Prostate gland (tissue), 2 donors: Measurements from ENCODE around the gene SCD.

Source experiments
- POLR2A ChIP-seq: fragments of 450-650 bp; IDR thresholded peaks from one replicate; pipeline ENCODE4 v1.6.1; 2016; ENCODE audit warnings: antibody characterized with exemption, mild to moderate bottlenecking
- POLR2AphosphoS5 ChIP-seq: sonication (generic); formaldehyde crosslinking; IDR thresholded peaks from one replicate; pipeline ENCODE4 v1.6.1; 2017; ENCODE audit warnings: antibody characterized with exemption
- TF ChIP-seq, protein P1 (sequence below), 4 experiments: fragments of 200-600 bp in 2 of 4; fragments of 450-650 bp in 2 of 4; sonication (generic) in 2 of 4; IDR thresholded peaks; 1 replicate in 3 of 4; 2 replicates in 1 of 4; pipeline ENCODE4 v1.5.1; 2016 to 2019; ENCODE audit warnings: antibody characterized with exemption in 4 of 4, mild to moderate bottlenecking in 2 of 4, moderate library complexity in 2 of 4

DNA sequence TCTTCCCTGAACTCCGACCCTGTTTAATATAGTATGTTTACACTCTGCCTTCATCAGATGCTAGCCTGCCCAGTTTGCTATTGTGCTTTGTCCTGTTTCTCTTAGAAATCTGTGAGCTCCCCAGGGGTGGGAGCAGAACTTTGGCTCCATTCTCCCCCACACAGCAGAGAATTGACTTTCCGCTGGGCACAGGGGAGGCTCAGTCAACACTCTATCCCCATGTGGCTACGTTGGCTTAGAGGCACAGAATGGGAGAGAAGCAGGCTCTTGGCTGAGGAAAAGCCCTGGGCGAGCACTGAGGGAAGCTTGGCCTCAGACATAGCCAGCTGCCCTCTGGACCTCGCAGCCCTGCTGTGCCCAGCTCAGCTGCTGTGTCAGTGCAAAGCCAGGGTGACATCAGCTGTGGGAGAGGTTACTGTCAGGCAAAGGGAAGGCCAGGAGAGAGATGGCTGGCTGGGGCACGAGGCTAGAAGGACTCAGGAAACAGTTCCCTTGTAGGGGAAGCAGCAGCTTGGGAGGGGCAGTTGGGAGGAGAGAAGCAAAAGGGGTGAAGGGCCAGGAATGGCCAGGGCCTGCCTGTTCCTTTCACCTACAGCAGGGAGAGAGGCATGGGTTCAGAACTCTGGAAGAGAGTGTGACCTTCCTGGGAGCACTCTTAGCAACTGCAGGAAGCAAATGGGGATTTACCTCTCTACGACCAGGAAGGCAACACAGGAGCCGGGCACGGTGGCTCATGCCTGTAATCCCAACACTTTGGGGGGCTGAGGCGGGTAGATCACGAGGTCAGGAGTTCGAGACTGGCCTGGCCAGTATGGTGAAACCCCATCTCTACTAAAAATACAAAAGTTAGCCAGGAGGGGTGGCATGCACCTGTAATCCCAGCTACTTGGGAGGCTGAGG is 5.8 kb upstream of the SCD start:
- TF ChIP-seq, protein P1, sequence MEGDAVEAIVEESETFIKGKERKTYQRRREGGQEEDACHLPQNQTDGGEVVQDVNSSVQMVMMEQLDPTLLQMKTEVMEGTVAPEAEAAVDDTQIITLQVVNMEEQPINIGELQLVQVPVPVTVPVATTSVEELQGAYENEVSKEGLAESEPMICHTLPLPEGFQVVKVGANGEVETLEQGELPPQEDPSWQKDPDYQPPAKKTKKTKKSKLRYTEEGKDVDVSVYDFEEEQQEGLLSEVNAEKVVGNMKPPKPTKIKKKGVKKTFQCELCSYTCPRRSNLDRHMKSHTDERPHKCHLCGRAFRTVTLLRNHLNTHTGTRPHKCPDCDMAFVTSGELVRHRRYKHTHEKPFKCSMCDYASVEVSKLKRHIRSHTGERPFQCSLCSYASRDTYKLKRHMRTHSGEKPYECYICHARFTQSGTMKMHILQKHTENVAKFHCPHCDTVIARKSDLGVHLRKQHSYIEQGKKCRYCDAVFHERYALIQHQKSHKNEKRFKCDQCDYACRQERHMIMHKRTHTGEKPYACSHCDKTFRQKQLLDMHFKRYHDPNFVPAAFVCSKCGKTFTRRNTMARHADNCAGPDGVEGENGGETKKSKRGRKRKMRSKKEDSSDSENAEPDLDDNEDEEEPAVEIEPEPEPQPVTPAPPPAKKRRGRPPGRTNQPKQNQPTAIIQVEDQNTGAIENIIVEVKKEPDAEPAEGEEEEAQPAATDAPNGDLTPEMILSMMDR (IDR thresholded peaks at IDR 0.05): no peak
- no peak for TF ChIP-seq POLR2A
- no peak for TF ChIP-seq POLR2AphosphoS5
